ENCODE measurements around the gene HHIPL2.

HHIPL2 gene

GRCh38 chr1:222555992-222556615 lies 8.2 kb upstream of the HHIPL2 start:
- TF ChIP-seq ZFX (IDR thresholded peaks at IDR 0.05): no peak
- TF ChIP-seq, protein P1, sequence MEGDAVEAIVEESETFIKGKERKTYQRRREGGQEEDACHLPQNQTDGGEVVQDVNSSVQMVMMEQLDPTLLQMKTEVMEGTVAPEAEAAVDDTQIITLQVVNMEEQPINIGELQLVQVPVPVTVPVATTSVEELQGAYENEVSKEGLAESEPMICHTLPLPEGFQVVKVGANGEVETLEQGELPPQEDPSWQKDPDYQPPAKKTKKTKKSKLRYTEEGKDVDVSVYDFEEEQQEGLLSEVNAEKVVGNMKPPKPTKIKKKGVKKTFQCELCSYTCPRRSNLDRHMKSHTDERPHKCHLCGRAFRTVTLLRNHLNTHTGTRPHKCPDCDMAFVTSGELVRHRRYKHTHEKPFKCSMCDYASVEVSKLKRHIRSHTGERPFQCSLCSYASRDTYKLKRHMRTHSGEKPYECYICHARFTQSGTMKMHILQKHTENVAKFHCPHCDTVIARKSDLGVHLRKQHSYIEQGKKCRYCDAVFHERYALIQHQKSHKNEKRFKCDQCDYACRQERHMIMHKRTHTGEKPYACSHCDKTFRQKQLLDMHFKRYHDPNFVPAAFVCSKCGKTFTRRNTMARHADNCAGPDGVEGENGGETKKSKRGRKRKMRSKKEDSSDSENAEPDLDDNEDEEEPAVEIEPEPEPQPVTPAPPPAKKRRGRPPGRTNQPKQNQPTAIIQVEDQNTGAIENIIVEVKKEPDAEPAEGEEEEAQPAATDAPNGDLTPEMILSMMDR (conservative IDR thresholded peaks at IDR 0.05): no peak
- H3K27ac ChIP-seq: no peak overlapping the region

DNA sequence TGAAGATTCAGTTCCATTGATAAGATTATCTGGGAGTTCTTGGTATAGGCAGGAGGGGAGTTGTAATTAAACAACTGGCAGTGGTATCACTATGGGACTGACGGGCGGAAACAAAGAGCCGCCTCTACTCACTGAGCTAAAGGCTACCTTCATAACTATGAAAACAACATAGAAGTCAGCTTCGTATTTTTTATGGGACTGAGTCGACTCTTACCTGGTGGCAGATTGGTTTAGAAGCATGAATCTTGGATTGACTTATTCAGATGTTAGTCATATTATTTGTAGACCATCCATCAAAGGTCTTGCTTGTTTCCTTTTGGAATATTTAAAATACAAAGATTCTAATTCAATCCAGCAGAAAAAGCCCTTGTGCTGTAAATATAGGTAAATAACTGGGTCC lies 6.3 kb upstream of the HHIPL2 start:
- TF ChIP-seq, protein P1 (conservative IDR thresholded peaks at IDR 0.05): no peak
- TF ChIP-seq ZFX (IDR thresholded peaks at IDR 0.05): no peak
- no peak overlapping the region for H3K27ac ChIP-seq

DNA sequence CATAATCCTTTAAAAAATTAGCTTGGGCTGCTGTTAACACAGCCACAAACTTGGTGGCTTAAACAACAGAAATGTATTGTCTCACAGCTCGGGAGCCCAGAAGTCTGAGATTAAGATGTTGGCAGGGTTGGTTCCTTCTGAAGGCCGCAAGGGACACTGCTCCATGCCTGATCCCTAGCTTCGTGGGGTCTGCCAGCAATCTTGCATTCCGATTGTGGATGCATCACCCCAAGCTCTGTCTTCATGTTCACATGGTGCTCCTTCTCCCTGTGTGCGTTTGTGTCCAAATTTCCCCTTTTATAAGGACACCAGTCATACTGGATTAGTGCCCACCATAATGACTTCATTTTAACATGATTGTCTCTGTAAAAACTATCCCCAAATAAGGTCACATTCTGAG lies 5.0 kb upstream of the HHIPL2 start:
- TF ChIP-seq, protein P1 (conservative IDR thresholded peaks at IDR 0.05): no peak
- no peak overlapping the region for H3K27ac ChIP-seq

GRCh38 chr1:222547260-222547614 lies 667 bp downstream of the HHIPL2 start:
- TF ChIP-seq, protein P1 (conservative IDR thresholded peaks at IDR 0.05): no peak
- TF ChIP-seq ZFX (IDR thresholded peaks at IDR 0.05): no peak
- no peak overlapping the region for H3K27ac ChIP-seq

DNA sequence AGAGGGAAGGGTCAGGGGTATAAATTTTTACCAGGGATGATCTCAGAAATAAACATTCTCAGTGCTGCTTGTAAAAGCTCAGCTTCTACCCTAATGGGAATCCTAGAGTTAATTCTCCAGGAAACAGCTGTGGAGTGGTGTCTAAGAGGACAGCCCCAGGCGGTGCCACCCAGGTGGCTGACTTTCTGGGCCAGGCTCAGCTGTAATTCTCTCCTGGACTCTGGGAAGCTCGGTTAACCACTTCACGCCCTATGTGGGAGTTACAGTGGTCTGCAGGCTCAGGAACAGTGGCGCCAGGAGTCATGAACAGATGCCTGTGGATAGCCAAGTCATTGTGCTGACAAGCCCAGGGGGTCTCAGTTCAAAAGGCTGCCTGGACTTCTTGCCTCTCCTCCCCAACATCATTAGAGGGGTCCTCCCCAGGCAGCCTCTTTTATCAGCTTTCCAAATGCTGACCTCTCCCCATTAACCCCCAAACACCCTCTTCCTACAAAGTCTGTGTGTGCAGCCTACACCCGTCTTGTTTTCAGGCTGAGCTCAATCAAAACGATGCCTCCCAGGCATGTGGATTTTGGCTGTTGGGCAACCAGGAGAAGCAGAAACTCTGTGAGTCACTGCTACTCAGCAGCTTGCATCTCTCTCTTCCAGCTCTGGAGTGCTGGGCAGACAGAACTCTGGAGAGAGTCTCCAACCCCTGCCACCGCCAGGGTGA lies 1.2 kb downstream of the HHIPL2 start:
- H3K27ac ChIP-seq: no peak overlapping the region; the same call in 1 of the 2 replicates
- no peak for TF ChIP-seq ZFX (IDR thresholded peaks at IDR 0.05)
- TF ChIP-seq, protein P1 (conservative IDR thresholded peaks at IDR 0.05): no peak

- no peak for TF ChIP-seq ZFX (IDR thresholded peaks at IDR 0.05)
- TF ChIP-seq, protein P1 (conservative IDR thresholded peaks at IDR 0.05): no peak
- H3K27ac ChIP-seq: no peak overlapping the region
These were observed 1.8 kb downstream of the HHIPL2 start for GRCh38 chr1:222546091-222546490.

DNA sequence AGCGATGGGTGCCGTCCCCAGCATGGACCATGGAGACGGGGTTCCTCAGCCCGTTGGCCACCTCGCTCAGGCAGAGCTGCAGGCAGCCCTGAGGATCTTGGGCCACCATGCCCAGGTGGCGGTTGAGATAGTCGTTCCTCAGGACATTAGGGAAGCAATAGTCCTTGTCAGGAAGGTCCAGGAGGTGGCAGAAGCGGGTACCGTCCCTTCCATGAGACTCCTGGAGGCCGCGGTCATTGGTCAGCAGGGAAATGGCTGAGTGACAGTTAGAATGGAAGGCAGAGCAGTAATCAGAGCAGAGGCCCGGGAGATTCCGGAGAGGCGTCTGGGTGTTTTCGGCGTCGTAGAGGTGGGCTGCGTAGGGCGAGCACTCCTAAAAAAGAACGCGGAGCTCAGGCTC lies 4.1 kb downstream of the HHIPL2 start:
- H3K27ac ChIP-seq: no peak overlapping the region
- TF ChIP-seq, protein P1 (conservative IDR thresholded peaks at IDR 0.05): no peak; the same call in 1 of the 2 replicates
- TF ChIP-seq ZFX (IDR thresholded peaks at IDR 0.05): no peak

All from C4-2B (cell line).